GM21723 (cell line): Measurements from ENCODE around the gene GOPC.

Source experiments
- ATAC-seq: cut with Tn5 transposase; IDR thresholded peaks from one replicate; pipeline ENCODE4 v1.9.1; 2021; ENCODE audit warnings: mild to moderate bottlenecking, moderate library complexity; ENCODE audit not compliant: unreplicated experiment

The GOPC gene

GRCh38 chr6:117597755-117598154 lies 4.6 kb downstream of the GOPC start:
- no peak for ATAC-seq

GRCh38 chr6:117595099-117595923 lies 7.0 kb downstream of the GOPC start:
- ATAC-seq, result no peak

- ATAC-seq, result no peak
Measured at GRCh38 chr6:117592983-117593759, 9.1 kb downstream of the GOPC start.

GRCh38 chr6:117591405-117591804 lies 10.9 kb downstream of the GOPC start:
- no peak for ATAC-seq

GRCh38 chr6:117590447-117590846 lies 11.9 kb downstream of the GOPC start:
- no peak for ATAC-seq

- no peak for ATAC-seq
Measured at GRCh38 chr6:117585647-117586046, 16.7 kb downstream of the GOPC start.

- ATAC-seq, result no peak
Measured at GRCh38 chr6:117574198-117574597, 28.1 kb downstream of the GOPC start.

GRCh38 chr6:117573006-117573680 lies 29.2 kb downstream of the GOPC start:
- ATAC-seq, result no peak

- no peak for ATAC-seq
Measured at GRCh38 chr6:117568831-117569410, 33.4 kb downstream of the GOPC start.

- ATAC-seq, result no peak
Measured at GRCh38 chr6:117568247-117568646, 34.1 kb downstream of the GOPC start.

GRCh38 chr6:117564681-117565080 lies 37.6 kb downstream of the GOPC start:
- ATAC-seq, result no peak

GRCh38 chr6:117561128-117561527 lies 41.2 kb downstream of the GOPC start:
- no peak for ATAC-seq

GRCh38 chr6:117559299-117559698 lies 43.0 kb downstream of the GOPC start:
- no peak for ATAC-seq

- ATAC-seq, result no peak
Measured at GRCh38 chr6:117558818-117559217, 43.5 kb downstream of the GOPC start.

GRCh38 chr6:117557951-117558350 lies 44.4 kb downstream of the GOPC start:
- no peak for ATAC-seq

GRCh38 chr6:117555882-117556498 lies 46.3 kb downstream of the GOPC start:
- ATAC-seq, result peak; percentile 48

GRCh38 chr6:117555262-117555849 lies 47.0 kb downstream of the GOPC start:
- ATAC-seq, result no peak

GRCh38 chr6:117553142-117553541 lies 49.2 kb downstream of the GOPC start:
- no peak for ATAC-seq

GRCh38 chr6:117552618-117553017 lies 49.7 kb downstream of the GOPC start:
- ATAC-seq, result no peak

- no peak for ATAC-seq
Measured at GRCh38 chr6:117550618-117551242, 51.6 kb downstream of the GOPC start.
